HepG2 (cell line): Measurements from ENCODE around the gene EHD1.

Experiments used
- EZH2 ChIP-seq: conservative IDR thresholded peaks from 2 replicates; pipeline ENCODE4 v1.6.1; 2012; ENCODE audit warnings: mild to moderate bottlenecking, low read depth, low read length, moderate library complexity
- MYC ChIP-seq: sonication (generic); formaldehyde crosslinking; IDR thresholded peaks from 2 replicates; pipeline ENCODE4 v1.9.0; 2021; ENCODE audit warnings: missing genetic modification reagents, borderline replicate concordance
- NFIC ChIP-seq: IDR thresholded peaks from 2 replicates; pipeline ENCODE4 v1.6.1; 2012; ENCODE audit warnings: mild to moderate bottlenecking, low read length, inconsistent platforms
- WIZ ChIP-seq: sonication (generic); formaldehyde crosslinking; IDR thresholded peaks from 2 replicates; pipeline ENCODE4 v1.5.1; 2020; ENCODE audit warnings: mild to moderate bottlenecking, missing genetic modification reagents
- ZBTB7A ChIP-seq: sonication (generic); formaldehyde crosslinking; IDR thresholded peaks from 2 replicates; pipeline ENCODE4 v1.8.0; 2022; ENCODE audit warnings: mild to moderate bottlenecking, missing genetic modification reagents
- ZNF138 ChIP-seq: sonication (generic); formaldehyde crosslinking; IDR thresholded peaks from 2 replicates; pipeline ENCODE4 v1.5.0; 2020; ENCODE audit warnings: mild to moderate bottlenecking, low read depth, missing genetic modification reagents
- ZNF564 ChIP-seq: sonication (generic); formaldehyde crosslinking; IDR thresholded peaks from 2 replicates; pipeline ENCODE4 v1.8.1; 2023; ENCODE audit warnings: mild to moderate bottlenecking, missing genetic modification reagents
- TF ChIP-seq, protein P1 (sequence below): sonication (generic); formaldehyde crosslinking; IDR thresholded peaks from 2 replicates; pipeline ENCODE4 v1.5.0; 2020; ENCODE audit warnings: mild to moderate bottlenecking, missing genetic modification reagents, moderate library complexity
- TF ChIP-seq, protein P2 (sequence below): sonication (generic); formaldehyde crosslinking; IDR thresholded peaks from 2 replicates; pipeline ENCODE4 v1.4.0; 2020; ENCODE audit warnings: missing genetic modification reagents, mild to moderate bottlenecking, borderline replicate concordance
- TF ChIP-seq, protein P3 (sequence below): sonication (generic); formaldehyde crosslinking; IDR thresholded peaks from 2 replicates; pipeline ENCODE4 v1.5.1; 2020; ENCODE audit warnings: mild to moderate bottlenecking, missing genetic modification reagents, moderate library complexity

DNA sequence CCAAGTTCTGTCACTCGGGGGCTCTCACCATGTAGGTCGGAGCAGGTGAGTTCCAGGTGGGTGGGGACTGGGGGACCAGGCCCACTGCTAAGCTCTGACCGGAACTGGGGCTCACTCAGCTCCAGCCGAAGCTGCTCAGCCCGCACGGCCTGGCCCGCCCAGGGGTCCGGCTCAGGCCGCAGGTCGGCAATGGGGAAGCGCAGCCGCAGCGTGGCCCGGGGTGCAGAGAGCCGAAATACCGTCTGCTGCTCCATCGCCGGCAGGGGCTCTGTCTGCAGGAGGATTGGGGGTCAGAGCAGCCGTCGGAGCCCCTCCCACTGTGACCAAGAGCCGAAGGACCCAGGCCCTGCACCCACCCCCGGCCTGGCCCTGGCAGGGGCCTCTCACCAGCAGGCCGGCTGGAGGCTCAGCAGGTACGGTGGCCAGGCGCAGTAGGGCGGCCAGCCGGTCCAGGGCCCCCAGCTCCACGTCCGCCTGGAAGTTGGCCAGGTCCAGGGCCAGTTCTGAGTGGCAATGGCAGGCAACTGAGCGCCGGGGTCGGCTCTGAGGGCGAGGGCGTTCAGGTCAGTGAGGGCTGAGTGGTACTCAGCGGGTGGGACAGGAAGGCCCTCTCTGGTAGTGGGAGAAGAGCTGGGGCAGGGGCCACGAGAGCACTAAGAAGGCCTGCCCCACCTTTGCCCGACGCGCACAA, 31.4 kb upstream of the EHD1 start:
- TF ChIP-seq, protein P1, sequence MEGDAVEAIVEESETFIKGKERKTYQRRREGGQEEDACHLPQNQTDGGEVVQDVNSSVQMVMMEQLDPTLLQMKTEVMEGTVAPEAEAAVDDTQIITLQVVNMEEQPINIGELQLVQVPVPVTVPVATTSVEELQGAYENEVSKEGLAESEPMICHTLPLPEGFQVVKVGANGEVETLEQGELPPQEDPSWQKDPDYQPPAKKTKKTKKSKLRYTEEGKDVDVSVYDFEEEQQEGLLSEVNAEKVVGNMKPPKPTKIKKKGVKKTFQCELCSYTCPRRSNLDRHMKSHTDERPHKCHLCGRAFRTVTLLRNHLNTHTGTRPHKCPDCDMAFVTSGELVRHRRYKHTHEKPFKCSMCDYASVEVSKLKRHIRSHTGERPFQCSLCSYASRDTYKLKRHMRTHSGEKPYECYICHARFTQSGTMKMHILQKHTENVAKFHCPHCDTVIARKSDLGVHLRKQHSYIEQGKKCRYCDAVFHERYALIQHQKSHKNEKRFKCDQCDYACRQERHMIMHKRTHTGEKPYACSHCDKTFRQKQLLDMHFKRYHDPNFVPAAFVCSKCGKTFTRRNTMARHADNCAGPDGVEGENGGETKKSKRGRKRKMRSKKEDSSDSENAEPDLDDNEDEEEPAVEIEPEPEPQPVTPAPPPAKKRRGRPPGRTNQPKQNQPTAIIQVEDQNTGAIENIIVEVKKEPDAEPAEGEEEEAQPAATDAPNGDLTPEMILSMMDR = no peak
- TF ChIP-seq, protein P2, sequence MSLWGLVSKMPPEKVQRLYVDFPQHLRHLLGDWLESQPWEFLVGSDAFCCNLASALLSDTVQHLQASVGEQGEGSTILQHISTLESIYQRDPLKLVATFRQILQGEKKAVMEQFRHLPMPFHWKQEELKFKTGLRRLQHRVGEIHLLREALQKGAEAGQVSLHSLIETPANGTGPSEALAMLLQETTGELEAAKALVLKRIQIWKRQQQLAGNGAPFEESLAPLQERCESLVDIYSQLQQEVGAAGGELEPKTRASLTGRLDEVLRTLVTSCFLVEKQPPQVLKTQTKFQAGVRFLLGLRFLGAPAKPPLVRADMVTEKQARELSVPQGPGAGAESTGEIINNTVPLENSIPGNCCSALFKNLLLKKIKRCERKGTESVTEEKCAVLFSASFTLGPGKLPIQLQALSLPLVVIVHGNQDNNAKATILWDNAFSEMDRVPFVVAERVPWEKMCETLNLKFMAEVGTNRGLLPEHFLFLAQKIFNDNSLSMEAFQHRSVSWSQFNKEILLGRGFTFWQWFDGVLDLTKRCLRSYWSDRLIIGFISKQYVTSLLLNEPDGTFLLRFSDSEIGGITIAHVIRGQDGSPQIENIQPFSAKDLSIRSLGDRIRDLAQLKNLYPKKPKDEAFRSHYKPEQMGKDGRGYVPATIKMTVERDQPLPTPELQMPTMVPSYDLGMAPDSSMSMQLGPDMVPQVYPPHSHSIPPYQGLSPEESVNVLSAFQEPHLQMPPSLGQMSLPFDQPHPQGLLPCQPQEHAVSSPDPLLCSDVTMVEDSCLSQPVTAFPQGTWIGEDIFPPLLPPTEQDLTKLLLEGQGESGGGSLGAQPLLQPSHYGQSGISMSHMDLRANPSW (CRISPR knock-in tag) = no peak
- TF ChIP-seq ZNF564 (CRISPR knock-in tag) (no peak), ZNF138 (CRISPR knock-in tag) (no peak), WIZ (no peak), NFIC (no peak), EZH2 (no peak), ZBTB7A (CRISPR knock-in tag) (no peak), MYC (CRISPR knock-in tag) (no peak)
- TF ChIP-seq, protein P3, sequence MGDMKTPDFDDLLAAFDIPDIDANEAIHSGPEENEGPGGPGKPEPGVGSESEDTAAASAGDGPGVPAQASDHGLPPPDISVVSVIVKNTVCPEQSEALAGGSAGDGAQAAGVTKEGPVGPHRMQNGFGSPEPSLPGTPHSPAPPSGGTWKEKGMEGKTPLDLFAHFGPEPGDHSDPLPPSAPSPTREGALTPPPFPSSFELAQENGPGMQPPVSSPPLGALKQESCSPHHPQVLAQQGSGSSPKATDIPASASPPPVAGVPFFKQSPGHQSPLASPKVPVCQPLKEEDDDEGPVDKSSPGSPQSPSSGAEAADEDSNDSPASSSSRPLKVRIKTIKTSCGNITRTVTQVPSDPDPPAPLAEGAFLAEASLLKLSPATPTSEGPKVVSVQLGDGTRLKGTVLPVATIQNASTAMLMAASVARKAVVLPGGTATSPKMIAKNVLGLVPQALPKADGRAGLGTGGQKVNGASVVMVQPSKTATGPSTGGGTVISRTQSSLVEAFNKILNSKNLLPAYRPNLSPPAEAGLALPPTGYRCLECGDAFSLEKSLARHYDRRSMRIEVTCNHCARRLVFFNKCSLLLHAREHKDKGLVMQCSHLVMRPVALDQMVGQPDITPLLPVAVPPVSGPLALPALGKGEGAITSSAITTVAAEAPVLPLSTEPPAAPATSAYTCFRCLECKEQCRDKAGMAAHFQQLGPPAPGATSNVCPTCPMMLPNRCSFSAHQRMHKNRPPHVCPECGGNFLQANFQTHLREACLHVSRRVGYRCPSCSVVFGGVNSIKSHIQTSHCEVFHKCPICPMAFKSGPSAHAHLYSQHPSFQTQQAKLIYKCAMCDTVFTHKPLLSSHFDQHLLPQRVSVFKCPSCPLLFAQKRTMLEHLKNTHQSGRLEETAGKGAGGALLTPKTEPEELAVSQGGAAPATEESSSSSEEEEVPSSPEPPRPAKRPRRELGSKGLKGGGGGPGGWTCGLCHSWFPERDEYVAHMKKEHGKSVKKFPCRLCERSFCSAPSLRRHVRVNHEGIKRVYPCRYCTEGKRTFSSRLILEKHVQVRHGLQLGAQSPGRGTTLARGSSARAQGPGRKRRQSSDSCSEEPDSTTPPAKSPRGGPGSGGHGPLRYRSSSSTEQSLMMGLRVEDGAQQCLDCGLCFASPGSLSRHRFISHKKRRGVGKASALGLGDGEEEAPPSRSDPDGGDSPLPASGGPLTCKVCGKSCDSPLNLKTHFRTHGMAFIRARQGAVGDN (CRISPR knock-in tag) = no peak
